MCF 10A (cell line): Measurements from ENCODE around the gene BAIAP3. TPM values are rescaled to one million over a fixed set of nuclear protein-coding genes. Genes with fewer than 3 reads are reported as not detected.

Experiments
- BruUV-seq: library from RNA; stranded (reverse); fragments of 400-500 nt; replicated peaks from 2 replicates; lab custom pipeline; 2021; lab: Mats Ljungman, UMichigan
- CTCF ChIA-PET: fragments of 300-600 bp; sonication (Branson Sonifier 250); formaldehyde crosslinking; extraction: SDS; loops from one replicate; lab custom pipeline; 2021; ENCODE audit warnings: antibody characterized with exemption, inconsistent platforms; lab: Yijun Ruan, JAX
- POLR2A ChIA-PET: fragments of 300-600, 350-650 bp; sonication (Branson Sonifier 250); formaldehyde crosslinking; extraction: SDS; loops from one replicate; lab custom pipeline; 2020; ENCODE audit warnings: antibody characterized with exemption, inconsistent platforms; lab: Yijun Ruan, JAX
- DNase-seq: peaks from one replicate; pipeline ENCODE4 v3.0.0-alpha.2; 2018; ENCODE audit not compliant: unreplicated experiment
- H3K27ac Mint-ChIP-seq: one replicate; pipeline ENCODE4 v1.8.0; 2022; ENCODE audit warnings: mild to moderate bottlenecking, low read depth, mixed read lengths; ENCODE audit not compliant: unreplicated experiment
- H3K27me3 Mint-ChIP-seq: one replicate; pipeline ENCODE4 v1.8.0; 2022; ENCODE audit warnings: mixed read lengths; ENCODE audit not compliant: insufficient read depth, unreplicated experiment
- H3K36me3 Mint-ChIP-seq: one replicate; pipeline ENCODE4 v1.8.0; 2022; ENCODE audit warnings: mild to moderate bottlenecking, moderate library complexity, mixed read lengths; ENCODE audit not compliant: insufficient read depth, unreplicated experiment
- H3K4me1 Mint-ChIP-seq: one replicate; pipeline ENCODE4 v1.8.0; 2022; ENCODE audit warnings: mixed read lengths; ENCODE audit not compliant: insufficient read depth, unreplicated experiment
- H3K4me3 Mint-ChIP-seq: one replicate; pipeline ENCODE4 v1.8.0; 2022; ENCODE audit warnings: mild to moderate bottlenecking, moderate library complexity, mixed read lengths; ENCODE audit not compliant: unreplicated experiment
- H3K9me3 Mint-ChIP-seq: one replicate; pipeline ENCODE4 v1.8.0; 2022; ENCODE audit warnings: mixed read lengths; ENCODE audit not compliant: unreplicated experiment
- intact Hi-C: fragments of 100-400 bp; cut with micrococcal nuclease; formaldehyde crosslinking; loops from 2 replicates; pipeline ENCODE4 v1.14.1; 2022
- total RNA-seq: library from RNA; stranded (reverse); gene quantifications from 2 replicates; pipeline ENCODE4 v1.2.3, GENCODE V29; 2022
- TF ChIP-seq, protein P1 (sequence below): fragments of 200-600 bp; IDR thresholded peaks from one replicate; pipeline ENCODE4 v1.8.0; 2022; ENCODE audit warnings: antibody characterized with exemption, mild to moderate bottlenecking; ENCODE audit not compliant: unreplicated experiment

Gene BAIAP3
- total RNA-seq, 1 experiment from 2014 or later: 0.75 TPM

GRCh38 chr16:1351582-1352362 lies 18.3 kb downstream of the BAIAP3 start, which contains the start of the genes GNPTG and TSR3:
Gene GNPTG, plus strand, starts transcription at chr16:1351931. Its CDS starts 35 bp downstream, at chr16:1351966.
Gene TSR3, minus strand, starts transcription at chr16:1351878. Its CDS starts 74 bp downstream, at chr16:1351804.
- BruUV-seq: no TSS peak
- no peak within 1 kb of the TSS for H3K27ac Mint-ChIP-seq
- peak; percentile 81 for DNase-seq
- peak within 1 kb of the TSS; percentile 78 for H3K4me3 Mint-ChIP-seq
- TF ChIP-seq, protein P1, sequence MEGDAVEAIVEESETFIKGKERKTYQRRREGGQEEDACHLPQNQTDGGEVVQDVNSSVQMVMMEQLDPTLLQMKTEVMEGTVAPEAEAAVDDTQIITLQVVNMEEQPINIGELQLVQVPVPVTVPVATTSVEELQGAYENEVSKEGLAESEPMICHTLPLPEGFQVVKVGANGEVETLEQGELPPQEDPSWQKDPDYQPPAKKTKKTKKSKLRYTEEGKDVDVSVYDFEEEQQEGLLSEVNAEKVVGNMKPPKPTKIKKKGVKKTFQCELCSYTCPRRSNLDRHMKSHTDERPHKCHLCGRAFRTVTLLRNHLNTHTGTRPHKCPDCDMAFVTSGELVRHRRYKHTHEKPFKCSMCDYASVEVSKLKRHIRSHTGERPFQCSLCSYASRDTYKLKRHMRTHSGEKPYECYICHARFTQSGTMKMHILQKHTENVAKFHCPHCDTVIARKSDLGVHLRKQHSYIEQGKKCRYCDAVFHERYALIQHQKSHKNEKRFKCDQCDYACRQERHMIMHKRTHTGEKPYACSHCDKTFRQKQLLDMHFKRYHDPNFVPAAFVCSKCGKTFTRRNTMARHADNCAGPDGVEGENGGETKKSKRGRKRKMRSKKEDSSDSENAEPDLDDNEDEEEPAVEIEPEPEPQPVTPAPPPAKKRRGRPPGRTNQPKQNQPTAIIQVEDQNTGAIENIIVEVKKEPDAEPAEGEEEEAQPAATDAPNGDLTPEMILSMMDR: no peak
- no peaks in the 10 kb centered on the region for H3K9me3 Mint-ChIP-seq
- peaks cover 29% of the 10 kb centered on the region for H3K4me1 Mint-ChIP-seq
- peaks cover 18% of the 10 kb centered on the region for H3K36me3 Mint-ChIP-seq
- intact Hi-C loops: no loop called here
- CTCF ChIA-PET: no interaction called here
- POLR2A ChIA-PET: interaction anchor here (0.7 to 1.2 kb wide), 3 partner anchors 26 to 69 kb away, joined by 3 to 7 read pairs (median 4); partner anchors contain the start of genes UBE2I and UQCC4
- no peaks in the 10 kb centered on the region for H3K27me3 Mint-ChIP-seq

DNA sequence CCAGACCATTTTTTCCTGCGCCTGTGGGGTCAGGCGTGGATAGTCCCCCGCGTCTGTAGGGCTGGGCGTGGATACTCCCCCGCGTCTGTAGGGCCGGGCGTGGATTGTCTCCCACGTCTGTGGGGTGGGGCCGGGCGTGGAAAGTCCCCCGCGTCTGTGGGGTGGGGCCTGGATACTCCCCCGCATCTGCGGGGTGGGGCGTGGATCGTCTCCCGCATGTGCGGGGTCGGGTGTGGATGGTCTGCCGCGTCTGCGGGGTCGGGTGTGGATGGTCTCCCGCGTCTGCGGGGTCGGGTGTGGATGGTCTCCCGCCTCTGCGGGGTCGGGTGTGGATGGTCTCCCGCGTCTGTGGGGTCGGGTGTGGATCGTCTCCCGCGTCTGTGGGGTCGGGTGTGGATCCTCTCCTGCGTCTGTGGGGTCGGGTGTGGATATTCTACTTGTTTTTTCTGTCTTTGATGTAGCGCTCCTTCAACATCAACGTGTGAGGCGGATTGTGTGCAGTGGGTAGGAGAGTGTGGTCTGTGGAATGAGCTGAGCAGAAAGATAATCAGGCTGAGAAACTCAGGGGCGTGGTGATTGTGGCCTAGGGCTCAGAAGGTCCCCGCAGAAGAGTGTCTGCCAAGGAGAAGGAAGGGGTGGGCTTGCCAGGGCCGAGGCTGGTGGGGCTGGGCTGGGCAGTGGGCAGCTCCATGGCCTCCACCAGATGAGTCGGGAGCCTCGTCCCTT lies 21.5 kb downstream of the BAIAP3 start:
- ChIA-PET POLR2A (no interaction called here), CTCF (no interaction called here)
- Mint-ChIP-seq H3K27me3 (no peaks in the 10 kb centered on the region), H3K4me3 (no peak overlapping the region), H3K36me3 (peaks cover 25% of the 10 kb centered on the region), H3K4me1 (peaks cover 36% of the 10 kb centered on the region), H3K9me3 (no peaks in the 10 kb centered on the region), H3K27ac (peak overlapping the region; percentile 59)
- DNase-seq: no peak
- intact Hi-C loops: no loop called here
- TF ChIP-seq, protein P1: no peak
- BruUV-seq: no TSS peak

DNA sequence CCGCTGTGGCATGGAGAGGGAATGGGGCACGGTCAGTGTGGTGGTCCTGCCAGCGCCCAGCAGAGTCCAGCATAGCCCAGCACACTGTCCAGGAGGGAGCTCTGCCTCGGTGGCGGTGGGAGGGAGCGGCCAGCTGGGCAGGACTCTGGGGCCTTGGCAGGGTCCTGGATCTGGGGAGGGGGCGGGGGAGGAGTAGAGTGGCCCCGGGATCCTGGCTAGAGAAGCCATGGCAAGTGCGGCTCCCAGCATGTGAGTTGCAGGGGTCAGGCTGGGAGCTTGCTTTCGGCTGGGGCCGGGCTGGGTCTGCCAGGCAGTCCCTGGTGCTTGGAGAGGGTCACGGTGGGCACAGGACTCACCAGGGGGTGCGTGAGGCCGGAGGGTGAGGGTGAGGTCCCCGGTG lies 22.1 kb downstream of the BAIAP3 start:
- Mint-ChIP-seq H3K27me3 (no peaks in the 10 kb centered on the region), H3K9me3 (no peaks in the 10 kb centered on the region), H3K4me3 (no peak overlapping the region), H3K36me3 (peaks cover 26% of the 10 kb centered on the region), H3K27ac (peak overlapping the region; percentile 59), H3K4me1 (peaks cover 36% of the 10 kb centered on the region)
- TF ChIP-seq, protein P1: no peak
- POLR2A ChIA-PET: no interaction called here
- BruUV-seq: no TSS peak
- no peak for DNase-seq
- intact Hi-C loops: no loop called here
- CTCF ChIA-PET: no interaction called here
